Motor neuron (in vitro differentiated cells): ENCODE data around the gene BTG4. TPM values are rescaled to one million over a fixed set of nuclear protein-coding genes. Genes with fewer than 3 reads are reported as not detected.

Source experiments
- ATAC-seq, 8 experiments: fragments of 200-7000 bp; cut with Tn5 transposase; replicated peaks in 6 of 8; 2 replicates each; pipeline ENCODE4 v1.8.0; 2021; ENCODE audit warnings: mild to moderate bottlenecking in 8 of 8, moderate library complexity in 8 of 8
- H3K27ac ChIP-seq, 2 donors: fragments of 250-450 bp; sonication (Bioruptor Pico); 2 replicates each; pipeline ENCODE4 v1.9.0; 2021; ENCODE audit warnings: antibody characterized with exemption in 2 of 2, mild to moderate bottlenecking in 2 of 2, moderate library complexity in 1 of 2
- H3K4me1 ChIP-seq, 2 donors: fragments of 250-450 bp; sonication (Bioruptor Pico); replicated peaks in 1 of 2; 2 replicates each; pipeline ENCODE4 v1.6.1; 2021; ENCODE audit warnings: antibody characterized with exemption in 2 of 2, mild to moderate bottlenecking in 2 of 2, moderate library complexity in 1 of 2
- H3K4me3 ChIP-seq, 5 donors: fragments of 250-450 bp; sonication (Bioruptor Pico); 2 replicates each; pipeline ENCODE4 v1.9.0; 2021; ENCODE audit warnings: antibody characterized with exemption in 5 of 5, mild to moderate bottlenecking in 5 of 5, moderate library complexity in 4 of 5
- WGBS, 10 experiments: fragments of 450-650 bp; shearing (Covaris generic); methylation state at CpG; one replicate each; pipeline ENCODE4 v1.0.0; 2022; 5-methylcytosine and 5-hydroxymethylcytosine counted together
- in situ Hi-C, 9 experiments: fragments of 400-800 bp; cut with MboI; loops; one replicate each; pipeline ENCODE4 v1.15.0; 2021; ENCODE audit warnings: low sequenced_read_pairs in 9 of 9, low pct_unique_long_range_greater_than_20kb in 2 of 9; ENCODE audit not compliant: unreplicated experiment in 9 of 9
- total RNA-seq, 8 experiments: library from RNA; unstranded; fragments of 300-600 nt; gene quantifications; 2 replicates each; pipeline versions ENCODE4 v1.2.3 to v1.2.4, GENCODE V29; 2022

BTG4 gene
- total RNA-seq = under 1 TPM in 1 of 8 experiments, not detected in 7; 0.29 TPM

- H3K27ac ChIP-seq = no peak within 1 kb of the TSS
- 0 to 13% (median 5%) methylated on average over 2 to 4 of the region's 90 CpGs; no CpG with 5 or more reads in 6 of the 10 experiments for WGBS, 10 experiments
- ATAC-seq = peak; percentile 42 to 78 (median 73)
- peaks cover 0 to 3% of the 10 kb centered on the region in 2 donors for H3K4me1 ChIP-seq
- in situ Hi-C loops = no loop called here
- H3K4me3 ChIP-seq = peak within 1 kb of the TSS; percentile 11 to 31 (median 21)
Measured at GRCh38 chr11:111512296-111513239, at the start of gene BTG4. BTG4 (minus strand) TSS chr11:111512386; CDS start chr11:111498776, 13,610 bp downstream.

GRCh38 chr11:111561791-111562325 is 49.7 kb upstream of the BTG4 start:
- in situ Hi-C loops = loop anchor here in 1 of 9 experiments (10.0 kb wide), 1 partner anchor 107 kb away; no protein-coding TSS in a partner anchor
- peaks cover 0 to 3% of the 10 kb centered on the region in 2 donors for H3K4me1 ChIP-seq
- no peak overlapping the region for H3K27ac ChIP-seq
- H3K4me3 ChIP-seq = no peak overlapping the region
- WGBS, 10 experiments = 0 to 100% (median 63%) methylated on average over 1 to 3 of the region's 3 CpGs; no CpG with 5 or more reads in 2 of the 10 experiments
- ATAC-seq = peak in 4 of 8 experiments; percentile 36 to 72 (median 60)

- in situ Hi-C loops = loop anchor here in 1 of 9 experiments (10.0 kb wide), 1 partner anchor 107 kb away; no protein-coding TSS in a partner anchor
- Histone ChIP-seq H3K4me1 (peaks cover 0 to 3% of the 10 kb centered on the region in 2 donors), H3K4me3 (no peak overlapping the region), H3K27ac (no peak overlapping the region)
- 0 to 86% (median 80%) methylated on average over 1 to 3 of the region's 3 CpGs; no CpG with 5 or more reads in 1 of the 10 experiments for WGBS, 10 experiments
- no peak for ATAC-seq
Measured at GRCh38 chr11:111561306-111561705, 49.1 kb upstream of the BTG4 start.

DNA sequence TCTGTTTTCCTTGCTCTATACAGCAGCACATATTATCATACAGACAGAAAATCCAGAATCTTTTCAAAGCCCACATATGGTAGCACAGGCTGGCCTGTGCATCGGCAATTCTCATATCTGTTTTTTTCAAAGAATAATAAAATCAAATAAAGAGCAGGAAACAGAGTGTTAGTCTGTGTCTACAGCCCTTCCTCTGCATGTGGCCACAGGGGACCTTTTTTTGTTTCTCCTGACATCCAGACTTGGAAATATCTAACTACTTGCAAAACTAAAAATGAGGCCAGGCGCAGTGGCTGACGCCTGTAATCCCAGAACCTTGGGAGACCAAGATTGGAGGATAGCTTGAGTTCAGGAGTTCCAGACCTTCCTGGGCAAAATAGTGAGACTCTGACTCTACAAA is 48.6 kb upstream of the BTG4 start:
- WGBS, 10 experiments = 75 to 100% (median 100%) methylated on average over 1 to 3 of the region's 3 CpGs; no CpG with 5 or more reads in 5 of the 10 experiments
- Histone ChIP-seq H3K27ac (no peak overlapping the region), H3K4me1 (peaks cover 0 to 3% of the 10 kb centered on the region in 2 donors), H3K4me3 (no peak overlapping the region)
- no peak for ATAC-seq
- in situ Hi-C loops = loop anchor here in 1 of 9 experiments (10.0 kb wide), 1 partner anchor 106 kb away; no protein-coding TSS in a partner anchor

DNA sequence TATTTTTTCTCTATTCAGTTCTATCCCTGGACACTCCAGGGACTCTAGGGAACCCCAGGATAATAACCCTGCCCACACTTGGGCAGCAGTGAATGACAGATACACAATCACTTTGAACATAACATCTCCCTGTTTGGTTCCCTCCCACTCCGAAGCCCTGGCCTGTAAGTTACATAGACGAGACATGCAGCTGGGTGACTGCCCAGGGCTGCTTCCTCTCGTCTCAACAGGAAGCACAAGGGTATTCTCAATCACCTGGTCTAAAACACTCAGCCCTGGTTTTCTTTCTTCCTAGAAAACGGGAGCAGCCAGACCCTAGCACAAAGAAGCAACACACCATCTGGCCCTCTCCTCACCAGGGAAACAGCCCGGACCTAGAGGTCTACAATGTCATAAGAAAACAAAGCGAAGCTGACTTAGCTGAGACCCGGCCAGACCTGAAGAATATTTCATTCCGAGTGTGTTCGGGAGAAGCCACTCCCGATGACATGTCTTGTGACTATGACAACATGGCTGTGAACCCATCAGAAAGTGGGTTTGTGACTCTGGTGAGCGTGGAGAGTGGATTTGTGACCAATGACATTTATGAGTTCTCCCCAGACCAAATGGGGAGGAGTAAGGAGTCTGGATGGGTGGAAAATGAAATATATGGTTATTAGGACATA is 47.7 kb upstream of the BTG4 start:
- in situ Hi-C loops = loop anchor here in 1 of 9 experiments (10.0 kb wide), 1 partner anchor 105 kb away; no protein-coding TSS in a partner anchor
- peak in 5 of 8 experiments; percentile 47 to 74 (median 49) for ATAC-seq
- WGBS, 10 experiments = 75 to 100% (median 87%) methylated on average over 1 to 10 of the region's 11 CpGs
- Histone ChIP-seq H3K27ac (no peak overlapping the region), H3K4me3 (no peak overlapping the region), H3K4me1 (peaks cover 0 to 3% of the 10 kb centered on the region in 2 donors)

- no peak overlapping the region for H3K27ac ChIP-seq
- no peak overlapping the region for H3K4me3 ChIP-seq
- peak in 3 of 8 experiments; percentile 39 to 70 (median 56) for ATAC-seq
- in situ Hi-C loops = no loop called here
- 13 to 100% (median 78%) methylated on average over 2 to 5 of the region's 5 CpGs for WGBS, 10 experiments
- H3K4me1 ChIP-seq = peaks cover 0 to 3% of the 10 kb centered on the region in 2 donors
Measured at GRCh38 chr11:111557425-111558111, 45.4 kb upstream of the BTG4 start.

GRCh38 chr11:111555255-111555654 is 43.1 kb upstream of the BTG4 start:
- H3K27ac ChIP-seq = no peak overlapping the region
- H3K4me1 ChIP-seq = peaks cover 0 to 3% of the 10 kb centered on the region in 2 donors
- no peak overlapping the region for H3K4me3 ChIP-seq
- in situ Hi-C loops = no loop called here
- no peak for ATAC-seq

GRCh38 chr11:111554532-111554931 is 42.3 kb upstream of the BTG4 start:
- in situ Hi-C loops = no loop called here
- Histone ChIP-seq H3K4me3 (no peak overlapping the region), H3K4me1 (peaks cover 2 to 3% of the 10 kb centered on the region in 2 donors), H3K27ac (no peak overlapping the region)
- ATAC-seq = no peak

DNA sequence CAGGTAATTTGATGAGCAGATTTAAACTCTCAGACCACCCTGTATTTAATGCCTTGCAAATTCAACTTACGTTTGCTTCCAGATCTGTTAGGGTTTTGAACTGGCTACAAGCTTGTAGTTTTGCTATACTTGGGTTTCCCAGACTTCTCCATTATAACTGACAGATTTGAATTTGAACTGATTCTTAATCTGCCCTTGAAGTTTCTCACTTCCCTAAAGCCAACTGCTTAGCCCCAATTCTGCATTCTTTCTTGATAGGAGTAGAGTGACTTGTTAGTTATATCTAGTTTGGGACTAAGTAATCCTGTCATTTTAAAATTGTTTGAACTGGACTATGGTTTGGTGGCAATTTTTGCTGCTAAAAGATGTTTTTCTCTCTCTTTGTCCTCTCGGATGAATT is 38.1 kb upstream of the BTG4 start:
- 10 to 100% (median 80%) methylated on average over 1 to 2 of the region's 2 CpGs for WGBS, 10 experiments
- H3K4me3 ChIP-seq = no peak overlapping the region
- H3K27ac ChIP-seq = no peak overlapping the region
- in situ Hi-C loops = no loop called here
- no peak for ATAC-seq
- peaks cover 6 to 12% of the 10 kb centered on the region in 2 donors for H3K4me1 ChIP-seq

DNA sequence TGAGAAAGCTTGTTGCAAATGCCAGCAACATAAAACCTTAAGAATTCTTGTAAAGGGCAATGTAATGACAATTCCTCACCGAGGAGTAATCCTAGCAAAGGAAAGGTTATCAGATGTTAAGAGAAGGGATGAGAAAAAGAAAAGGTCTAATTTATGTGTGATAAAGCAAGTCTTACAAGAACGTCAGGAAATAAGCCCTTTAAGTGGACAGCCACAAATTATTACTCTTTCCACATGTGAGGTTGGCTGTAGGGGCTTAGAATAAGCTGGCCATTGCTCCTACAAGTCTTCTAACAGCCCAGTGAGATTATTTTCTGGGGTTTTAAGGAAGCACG is 37.6 kb upstream of the BTG4 start:
- no peak overlapping the region for H3K4me3 ChIP-seq
- H3K4me1 ChIP-seq = peaks cover 6 to 12% of the 10 kb centered on the region in 2 donors
- H3K27ac ChIP-seq = no peak overlapping the region
- ATAC-seq = no peak
- in situ Hi-C loops = no loop called here
- WGBS, 10 experiments = 45 to 74% (median 63%) methylated on average over 1 to 3 of the region's 3 CpGs; no CpG with 5 or more reads in 3 of the 10 experiments

GRCh38 chr11:111549196-111549868 is 37.1 kb upstream of the BTG4 start:
- in situ Hi-C loops = no loop called here
- ATAC-seq = peak in 7 of 8 experiments; percentile 22 to 94 (median 83)
- peaks cover 6 to 12% of the 10 kb centered on the region in 2 donors for H3K4me1 ChIP-seq
- H3K4me3 ChIP-seq = no peak overlapping the region
- WGBS, 10 experiments = 54 to 90% (median 74%) methylated on average over 1 to 10 of the region's 11 CpGs; no CpG with 5 or more reads in 1 of the 10 experiments
- H3K27ac ChIP-seq = no peak overlapping the region

DNA sequence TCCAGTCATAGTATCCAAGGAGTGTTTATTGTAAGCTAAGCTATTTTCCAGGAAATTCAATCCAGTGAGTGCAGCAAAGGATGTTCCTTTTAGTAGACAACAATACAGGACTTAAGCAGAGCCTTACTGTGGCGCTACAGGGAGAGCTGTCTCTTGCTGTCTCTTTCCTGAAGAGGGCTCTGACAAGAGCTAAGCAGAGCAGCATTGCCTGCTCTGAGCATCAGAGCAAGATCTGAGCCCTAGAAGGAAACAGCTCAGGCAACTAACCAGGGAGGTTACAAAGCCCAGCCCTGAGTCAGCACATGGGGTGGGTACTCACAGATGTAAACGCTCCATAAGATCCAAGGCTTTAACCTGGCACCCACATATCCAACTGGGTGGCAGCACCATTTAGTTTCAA is 36.3 kb upstream of the BTG4 start:
- peak in 5 of 8 experiments; percentile 8 to 51 (median 23) for ATAC-seq

More for the DNA sequence above, 36.3 kb upstream of the BTG4 start:
- in situ Hi-C loops = no loop called here
- peaks cover 6 to 12% of the 10 kb centered on the region in 2 donors for H3K4me1 ChIP-seq
- H3K4me3 ChIP-seq = no peak overlapping the region
- H3K27ac ChIP-seq = no peak overlapping the region
- 80 to 100% (median 80%) methylated on average over 1 to 2 of the region's 2 CpGs; no CpG with 5 or more reads in 5 of the 10 experiments for WGBS, 10 experiments
